Measurements from ENCODE around the gene SLC18B1. TPM values are rescaled to one million over a fixed set of nuclear protein-coding genes. Genes with fewer than 3 reads are reported as not detected.

Gene SLC18B1
- total RNA-seq, 4 donors from 2014 or later: 5.2 to 8.0 (median 7.2) TPM

- 75 to 76% methylated on average over 2 of the region's 2 CpGs for WGBS, 2 donors
- DNase-seq (ENCODE audit: low spot score in 2 of 2): no peak
- no peak for TF ChIP-seq POLR2A (IDR thresholded peaks at IDR 0.05)
- TF ChIP-seq CTCF (IDR thresholded peaks at IDR 0.05): no peak
- no peak overlapping the region for H3K4me3 ChIP-seq (ENCODE audit: low read depth, poor library complexity, severe bottlenecking)
- intact Hi-C loops (cut with DNase I; ENCODE audit: low total_unique reads): no loop called here
These were observed 65.2 kb downstream of the SLC18B1 start for GRCh38 chr6:132733283-132733682.

- TF ChIP-seq CTCF (IDR thresholded peaks at IDR 0.05) (no peak), POLR2A (IDR thresholded peaks at IDR 0.05) (no peak)
- intact Hi-C loops (cut with DNase I; ENCODE audit: low total_unique reads): no loop called here
- H3K4me3 ChIP-seq (ENCODE audit: low read depth, poor library complexity, severe bottlenecking): no peak overlapping the region
- DNase-seq (ENCODE audit: low spot score in 2 of 2): no peak
- 89 to 92% methylated on average over 2 of the region's 2 CpGs for WGBS, 2 donors
These were observed 67.4 kb downstream of the SLC18B1 start for GRCh38 chr6:132731086-132731485.

- TF ChIP-seq POLR2A (IDR thresholded peaks at IDR 0.05) (no peak), CTCF (IDR thresholded peaks at IDR 0.05) (no peak)
- WGBS, 2 donors: 77 to 79% methylated on average over 3 of the region's 3 CpGs
- intact Hi-C loops (cut with DNase I; ENCODE audit: low total_unique reads): no loop called here
- no peak for DNase-seq (ENCODE audit: low spot score in 2 of 2)
- H3K4me3 ChIP-seq (ENCODE audit: low read depth, poor library complexity, severe bottlenecking): no peak overlapping the region
These were observed 67.9 kb downstream of the SLC18B1 start for GRCh38 chr6:132730560-132730959.

- WGBS, 2 donors: 73 to 74% methylated on average over 4 of the region's 4 CpGs
- H3K4me3 ChIP-seq (ENCODE audit: low read depth, poor library complexity, severe bottlenecking): no peak overlapping the region
- DNase-seq (ENCODE audit: low spot score in 2 of 2): no peak
- TF ChIP-seq CTCF (IDR thresholded peaks at IDR 0.05): no peak
- TF ChIP-seq POLR2A (IDR thresholded peaks at IDR 0.05): no peak
- intact Hi-C loops (cut with DNase I; ENCODE audit: low total_unique reads): no loop called here
These were observed 69.8 kb downstream of the SLC18B1 start for GRCh38 chr6:132728616-132729015.

GRCh38 chr6:132726608-132726975 is 71.8 kb downstream of the SLC18B1 start:
- 87 to 90% methylated on average over 4 of the region's 4 CpGs for WGBS, 2 donors
- TF ChIP-seq POLR2A (IDR thresholded peaks at IDR 0.05): no peak
- no peak for TF ChIP-seq CTCF (IDR thresholded peaks at IDR 0.05)
- H3K4me3 ChIP-seq (ENCODE audit: low read depth, poor library complexity, severe bottlenecking): no peak overlapping the region
- intact Hi-C loops (cut with DNase I; ENCODE audit: low total_unique reads): no loop called here
- DNase-seq (ENCODE audit: low spot score in 2 of 2): no peak

- WGBS, 2 donors: 53 to 64% methylated on average over 6 of the region's 6 CpGs
- intact Hi-C loops (cut with DNase I; ENCODE audit: low total_unique reads): no loop called here
- H3K4me3 ChIP-seq (ENCODE audit: low read depth, poor library complexity, severe bottlenecking): no peak overlapping the region
- no peak for DNase-seq (ENCODE audit: low spot score in 2 of 2)
- TF ChIP-seq POLR2A (IDR thresholded peaks at IDR 0.05): no peak
- no peak for TF ChIP-seq CTCF (IDR thresholded peaks at IDR 0.05)
These were observed 72.4 kb downstream of the SLC18B1 start for GRCh38 chr6:132725947-132726607.

Measured in lower leg skin (tissue), 4 donors.